NOMO-1 treated with DMSO at 0.1 percent for 48 hours (cell line): ENCODE measurements around the gene HMGCR.

Source experiments
- DNase-seq: peaks from one replicate; lab custom pipeline; 2025; ENCODE audit not compliant: unreplicated experiment; lab: John Stamatoyannopoulos, UW

Gene HMGCR

DNA sequence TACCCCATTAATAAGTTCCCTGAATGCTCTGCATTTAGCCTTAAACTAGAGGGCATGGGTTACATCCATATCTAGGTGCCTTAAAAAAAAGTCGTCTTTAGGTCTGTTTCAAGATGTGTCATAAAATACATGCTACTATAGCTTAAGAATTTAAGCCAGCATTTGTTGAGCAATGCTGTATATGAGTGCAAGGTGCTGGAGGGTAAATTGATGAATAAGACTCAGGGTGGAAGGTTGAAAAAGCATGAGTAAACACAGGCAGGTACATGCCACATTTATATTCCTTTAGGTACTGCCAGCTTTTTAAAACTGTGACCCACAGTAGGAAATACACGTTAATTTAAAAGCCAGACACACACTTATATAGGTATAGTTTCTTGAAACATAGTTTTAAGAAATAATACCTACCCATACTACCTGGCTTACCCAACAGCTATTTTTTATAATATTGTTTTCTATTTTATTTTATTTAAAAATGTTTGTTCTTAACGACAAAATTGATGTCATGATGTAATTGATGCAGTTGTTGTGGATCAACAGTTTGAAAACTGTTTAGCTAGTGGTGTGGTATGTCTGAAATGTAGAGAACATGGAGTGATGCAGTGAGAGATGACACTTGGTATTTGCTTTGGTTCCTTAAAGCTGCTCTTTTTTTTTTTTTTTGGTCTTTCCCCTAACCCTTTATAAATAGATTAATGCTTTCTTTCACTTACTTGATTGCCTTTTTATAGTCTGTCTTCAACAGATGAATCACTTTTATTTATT is 3.9 kb downstream of the HMGCR start:
- DNase-seq = no peak

GRCh38 chr5:75341934-75342333 is 4.9 kb downstream of the HMGCR start:
- no peak for DNase-seq

DNA sequence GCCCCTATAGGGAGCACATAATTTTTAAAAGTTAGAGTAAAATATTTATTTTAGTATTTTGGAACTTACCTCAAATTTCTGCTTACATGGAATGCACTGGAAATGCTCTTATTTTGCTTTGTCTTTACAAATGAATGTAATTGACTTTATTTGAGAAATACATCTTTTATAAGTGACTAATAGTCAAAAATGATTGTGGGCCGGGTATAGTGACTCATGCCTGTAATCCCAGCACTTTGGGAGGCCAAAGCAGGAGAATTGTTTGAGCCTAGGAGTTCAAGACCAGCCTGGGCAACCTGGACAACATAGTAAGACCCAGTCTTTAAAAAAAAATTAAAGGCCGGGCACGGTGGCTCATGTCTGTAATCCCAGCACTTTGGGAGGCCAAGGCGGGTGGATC is 5.8 kb downstream of the HMGCR start:
- DNase-seq = no peak

DNA sequence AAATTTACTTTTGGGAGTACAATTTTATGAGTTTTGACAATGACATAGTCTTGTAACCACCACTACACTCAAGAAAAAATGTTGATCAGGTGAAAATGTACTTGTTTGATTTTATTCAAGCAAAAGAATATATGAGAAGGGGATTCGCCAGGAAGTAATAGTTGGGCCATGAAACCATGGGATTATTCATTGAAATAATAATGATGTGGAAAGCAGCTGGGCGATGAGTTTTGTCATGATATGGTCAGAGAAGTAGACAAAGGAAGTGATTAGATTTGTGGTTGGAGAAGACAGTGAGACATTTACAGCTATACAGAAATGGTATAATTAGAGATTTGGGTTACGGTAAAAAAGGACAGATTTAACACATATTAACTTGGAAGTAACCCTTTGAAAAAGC is 11.2 kb downstream of the HMGCR start:
- DNase-seq = no peak

DNA sequence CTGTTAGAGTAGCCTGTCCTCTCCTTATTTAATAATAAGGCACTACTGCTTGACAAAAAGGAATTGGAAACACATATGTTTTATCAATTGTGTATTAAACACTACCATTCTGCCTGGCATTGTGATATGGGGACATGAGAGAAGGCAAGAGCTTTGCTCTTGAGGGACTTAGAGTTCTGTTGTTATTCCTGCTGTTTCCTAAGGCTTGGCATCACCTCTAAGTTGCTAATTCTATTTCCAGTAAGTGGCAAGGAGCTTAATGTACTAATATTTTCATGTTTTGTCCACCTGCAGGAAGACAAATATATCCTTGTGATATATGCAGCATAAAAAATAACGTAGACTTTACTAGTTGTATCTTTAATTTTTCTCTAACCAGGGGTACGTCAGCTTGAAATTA is 12.6 kb downstream of the HMGCR start:
- DNase-seq = no peak

GRCh38 chr5:75351139-75351926 is 14.3 kb downstream of the HMGCR start:
- DNase-seq = no peak

- no peak for DNase-seq
Measured at GRCh38 chr5:75355236-75355635, 18.2 kb downstream of the HMGCR start.

- DNase-seq = no peak
Measured at GRCh38 chr5:75356719-75357118, 19.7 kb downstream of the HMGCR start.

DNA sequence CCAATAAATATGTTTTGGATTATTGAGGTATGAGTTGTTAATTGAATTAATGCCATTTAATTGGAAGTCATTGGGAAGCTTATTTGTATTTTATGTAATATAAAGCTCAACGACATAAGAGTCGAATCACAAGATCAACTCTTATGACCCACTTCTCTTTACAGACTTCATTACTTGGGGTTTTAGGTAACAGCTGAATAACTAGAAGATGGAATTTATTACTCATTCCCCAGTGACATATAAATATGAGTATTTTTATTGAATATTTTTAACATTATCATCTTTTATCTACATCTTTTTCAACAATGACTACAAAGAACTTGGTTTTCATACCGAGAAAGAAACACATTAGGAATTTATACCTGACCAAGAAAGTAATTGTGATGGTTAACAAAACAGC is 21.1 kb downstream of the HMGCR start:
- no peak for DNase-seq

DNA sequence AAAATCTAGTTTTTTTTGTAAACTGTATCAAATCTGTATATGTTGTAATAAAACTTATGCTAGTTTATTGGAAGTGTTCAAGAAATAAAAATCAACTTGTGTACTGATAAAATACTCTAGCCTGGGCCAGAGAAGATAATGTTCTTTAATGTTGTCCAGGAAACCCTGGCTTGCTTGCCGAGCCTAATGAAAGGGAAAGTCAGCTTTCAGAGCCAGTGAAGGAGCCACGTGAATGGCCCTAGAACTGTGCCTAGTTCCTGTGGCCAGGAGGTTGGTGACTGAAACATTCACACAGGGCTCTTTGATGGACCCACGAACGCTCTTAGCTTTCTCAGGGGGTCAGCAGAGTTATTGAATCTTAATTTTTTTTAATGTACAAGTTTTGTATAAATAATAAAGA is 24.3 kb downstream of the HMGCR start:
- no peak for DNase-seq

GRCh38 chr5:75362474-75362975 is 25.5 kb downstream of the HMGCR start:
- no peak for DNase-seq

- no peak for DNase-seq
Measured at GRCh38 chr5:75363111-75363510, 26.1 kb downstream of the HMGCR start.

- no peak for DNase-seq
Measured at GRCh38 chr5:75363726-75364495, 26.9 kb downstream of the HMGCR start.

GRCh38 chr5:75364571-75365280 is 27.7 kb downstream of the HMGCR start:
- DNase-seq = no peak

DNA sequence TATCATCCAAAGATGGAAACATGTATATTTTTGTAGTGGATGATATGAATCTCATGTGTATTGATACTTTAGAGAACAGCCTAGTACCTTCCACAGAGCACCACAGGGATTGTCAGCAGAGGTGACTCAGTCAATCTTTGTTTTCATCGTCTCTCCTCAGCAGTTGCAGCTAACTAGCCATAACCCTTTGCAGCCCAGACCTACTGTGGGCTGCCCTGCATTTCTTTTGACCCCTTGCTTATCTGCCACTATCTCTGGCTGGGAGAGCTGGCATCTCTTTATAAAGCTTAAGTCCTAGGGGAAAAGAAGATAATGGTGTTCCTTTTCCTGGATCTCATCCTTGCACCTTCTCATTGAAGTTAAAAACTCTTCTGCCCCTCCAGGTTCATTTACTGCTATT is 28.7 kb downstream of the HMGCR start:
- no peak for DNase-seq

DNA sequence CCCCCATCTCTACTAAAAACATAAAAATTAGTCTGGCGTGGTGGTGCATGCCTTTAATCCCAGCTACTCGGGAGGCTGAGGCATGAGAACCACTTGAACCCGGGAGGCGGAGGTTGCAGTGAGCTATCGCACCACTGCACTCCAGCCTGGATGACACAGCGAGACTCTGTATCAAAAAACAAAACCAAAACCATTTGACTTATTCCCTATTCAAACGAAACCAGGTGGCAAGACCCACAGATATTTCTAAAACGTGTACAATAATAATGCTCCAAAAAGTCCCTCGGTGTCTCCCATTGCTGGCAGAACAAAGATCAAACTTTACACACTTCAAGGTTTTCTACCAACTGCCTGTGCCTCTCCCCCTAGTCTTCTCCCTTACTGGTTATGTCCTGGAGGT is 29.8 kb downstream of the HMGCR start:
- DNase-seq = no peak

DNA sequence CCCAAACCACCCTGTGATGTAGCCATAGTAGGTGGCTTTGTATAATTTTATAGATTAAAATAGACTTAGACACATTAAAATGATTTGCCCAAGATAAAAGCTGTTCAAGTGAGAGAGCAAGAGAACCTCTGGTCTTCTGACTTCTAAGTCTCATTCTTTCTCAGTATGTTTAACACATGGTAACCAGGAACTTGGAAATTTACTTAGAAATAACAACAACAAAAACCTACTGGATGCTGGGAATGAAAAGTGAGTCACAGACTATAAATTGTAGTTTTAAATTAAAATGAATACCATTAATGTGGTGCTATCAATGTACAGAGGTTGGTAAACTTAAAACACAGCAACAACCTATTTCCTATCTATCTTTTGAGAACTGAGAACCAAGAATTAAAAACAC is 30.4 kb downstream of the HMGCR start:
- no peak for DNase-seq

DNA sequence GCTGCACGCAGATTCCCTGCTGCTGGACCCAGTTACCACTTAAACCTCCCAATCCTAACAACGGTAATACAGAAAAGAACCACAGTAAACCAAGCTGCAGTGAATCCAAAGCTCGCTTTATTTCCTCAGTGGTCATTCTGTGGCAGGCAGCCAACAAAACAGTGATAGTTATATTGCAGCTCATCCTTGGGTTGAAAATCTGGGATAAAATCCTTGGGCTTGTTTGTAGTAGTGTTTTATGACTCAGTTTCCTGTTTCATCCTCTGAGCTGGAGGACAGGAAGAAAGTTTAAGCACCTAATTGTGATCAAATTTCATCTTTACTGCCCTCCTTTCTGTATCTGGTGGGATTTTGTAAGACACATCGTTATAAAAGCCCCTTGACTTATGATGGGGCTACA is 31.4 kb downstream of the HMGCR start:
- no peak for DNase-seq

GRCh38 chr5:75373862-75374261 is 36.8 kb downstream of the HMGCR start:
- DNase-seq = no peak

DNA sequence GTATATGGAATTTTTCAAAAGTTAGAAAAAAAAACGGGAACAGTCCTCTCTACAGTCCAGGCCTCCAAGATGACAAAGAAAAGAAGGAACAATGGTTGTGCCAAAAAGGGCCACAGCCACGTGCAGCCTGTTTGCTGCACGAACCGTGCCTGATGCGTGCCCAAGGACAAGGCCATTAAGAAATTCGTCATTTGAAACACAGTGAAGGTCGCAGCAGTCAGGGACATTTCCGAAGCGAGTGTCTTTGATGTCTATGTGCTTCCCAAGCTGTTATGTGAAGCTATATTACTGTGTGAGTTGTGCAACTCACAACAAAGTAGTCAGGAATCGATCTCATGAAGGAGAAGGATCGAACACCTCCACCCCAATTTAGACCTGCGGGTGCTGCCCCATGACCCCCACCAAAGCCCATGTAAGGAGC is 37.4 kb downstream of the HMGCR start:
- DNase-seq = no peak

DNA sequence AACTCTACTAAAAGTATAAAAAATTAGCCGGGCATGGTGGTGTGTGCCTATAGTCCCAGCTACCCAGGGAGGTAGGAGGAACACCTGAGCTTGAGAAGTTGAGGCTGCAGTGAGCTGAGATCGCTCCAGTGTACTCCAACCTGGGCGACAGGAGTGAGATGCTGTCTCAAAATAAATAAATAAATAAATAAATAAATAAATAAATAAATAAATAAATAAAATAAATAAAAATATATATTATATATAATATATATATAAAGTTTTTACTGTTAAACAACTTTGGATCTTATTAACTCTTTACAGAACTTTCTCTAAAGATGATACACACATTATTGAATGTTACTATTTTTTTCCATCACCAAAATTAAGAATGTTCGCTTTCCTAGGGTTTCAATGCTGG is 38.4 kb downstream of the HMGCR start:
- no peak for DNase-seq
